GM19025 (cell line): ENCODE data around the gene MKLN1.
"Not testable (repeated sequence)": the region's sequence is repeated elsewhere in the genome, so short reads cannot be mapped to it uniquely, and the experiment has no call there.

Experiments used
- ATAC-seq: cut with Tn5 transposase; IDR thresholded peaks from one replicate; pipeline ENCODE4 v1.9.1; 2021; ENCODE audit warnings: mild to moderate bottlenecking, low read depth, moderate library complexity; ENCODE audit not compliant: unreplicated experiment

MKLN1 gene

GRCh38 chr7:131511774-131512535, 184.3 kb downstream of the MKLN1 start:
- ATAC-seq = no peak

- ATAC-seq = peak; percentile 96
Observed at GRCh38 chr7:131513245-131514061, 185.8 kb downstream of the MKLN1 start.

- ATAC-seq = not testable (repeated sequence)
Observed at GRCh38 chr7:131515471-131515870, 187.8 kb downstream of the MKLN1 start.

GRCh38 chr7:131517218-131517923, 189.7 kb downstream of the MKLN1 start:
- no peak for ATAC-seq

- ATAC-seq = no peak
Observed at GRCh38 chr7:131518626-131519025, 190.9 kb downstream of the MKLN1 start.

- no peak for ATAC-seq
Observed at GRCh38 chr7:131521651-131522163, 194.0 kb downstream of the MKLN1 start.

- peak; percentile 59 for ATAC-seq
Observed at GRCh38 chr7:131522325-131522930, 194.8 kb downstream of the MKLN1 start.

GRCh38 chr7:131524115-131524514, 196.4 kb downstream of the MKLN1 start:
- no peak for ATAC-seq

- no peak for ATAC-seq
Observed at GRCh38 chr7:131524703-131525102, 197.0 kb downstream of the MKLN1 start.

GRCh38 chr7:131525820-131526219, 198.1 kb downstream of the MKLN1 start:
- no peak for ATAC-seq

GRCh38 chr7:131527456-131527855, 199.8 kb downstream of the MKLN1 start:
- peak; percentile 50 for ATAC-seq

GRCh38 chr7:131529179-131529578, 201.5 kb downstream of the MKLN1 start:
- no peak for ATAC-seq

GRCh38 chr7:131529617-131530016, 201.9 kb downstream of the MKLN1 start:
- no peak for ATAC-seq

GRCh38 chr7:131530137-131530536, 202.5 kb downstream of the MKLN1 start:
- no peak for ATAC-seq

GRCh38 chr7:131532570-131533091, 205.0 kb downstream of the MKLN1 start:
- ATAC-seq = no peak

- no peak for ATAC-seq
Observed at GRCh38 chr7:131533151-131533559, 205.5 kb downstream of the MKLN1 start.

GRCh38 chr7:131533566-131534561, 206.2 kb downstream of the MKLN1 start:
- ATAC-seq = no peak

- no peak for ATAC-seq
Observed at GRCh38 chr7:131536361-131536849, 208.7 kb downstream of the MKLN1 start.

GRCh38 chr7:131537571-131537978, 209.9 kb downstream of the MKLN1 start:
- ATAC-seq = no peak
